HUES64 (cell line): Measurements from ENCODE around the gene RAB4A. TPM values are rescaled to one million over a fixed set of nuclear protein-coding genes. Genes with fewer than 3 reads are reported as not detected.
A peak's percentile ranks its signal among the peaks of the same experiment; 100 is the strongest.

Source experiments
- H3K27ac ChIP-seq: 2 replicates; pipeline ENCODE4 v1.7.0; 2013; ENCODE audit warnings: low read depth, low read length, inconsistent platforms
- H3K27me3 ChIP-seq: 2 replicates; pipeline ENCODE4 v1.6.1; 2013; ENCODE audit warnings: mild to moderate bottlenecking, low read length; ENCODE audit not compliant: insufficient read depth
- H3K36me3 ChIP-seq: 2 replicates; pipeline ENCODE4 v1.6.1; 2013; ENCODE audit warnings: mild to moderate bottlenecking, low read length; ENCODE audit not compliant: insufficient read depth
- H3K4me1 ChIP-seq: 2 replicates; pipeline ENCODE4 v1.6.1; 2013; ENCODE audit warnings: mild to moderate bottlenecking, low read length, moderate library complexity; ENCODE audit not compliant: insufficient read depth
- H3K4me3 ChIP-seq: 2 replicates; pipeline ENCODE4 v1.5.1; 2013; ENCODE audit warnings: mild to moderate bottlenecking, low read length, moderate library complexity
- H3K9ac ChIP-seq: 2 replicates; pipeline ENCODE4 v1.6.1; 2013; ENCODE audit warnings: mild to moderate bottlenecking, low read depth, low read length
- H3K9me3 ChIP-seq: 2 replicates; pipeline ENCODE4 v1.6.1; 2013; ENCODE audit warnings: low read depth, low read length; ENCODE audit not compliant: insufficient read depth
- WGBS: fragments of 150-250, 120-280 bp; methylation state at CpG from one replicate; pipeline ENCODE4 v1.1.7; 2013; ENCODE audit warnings: missing lambda C conversion rate; 5-methylcytosine and 5-hydroxymethylcytosine counted together
- polyA plus RNA-seq, 2 experiments: library from polyadenylated mRNA; stranded (reverse); fragments of 50-300 nt; gene quantifications; one replicate each; pipeline ENCODE4 v1.2.3, GENCODE V29; 2013

The RAB4A gene, protein sequence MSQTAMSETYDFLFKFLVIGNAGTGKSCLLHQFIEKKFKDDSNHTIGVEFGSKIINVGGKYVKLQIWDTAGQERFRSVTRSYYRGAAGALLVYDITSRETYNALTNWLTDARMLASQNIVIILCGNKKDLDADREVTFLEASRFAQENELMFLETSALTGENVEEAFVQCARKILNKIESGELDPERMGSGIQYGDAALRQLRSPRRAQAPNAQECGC
- polyA plus RNA-seq (2013, experiment 1 of 2) = 26.9 TPM
- 32.1 TPM for polyA plus RNA-seq (2013, experiment 2 of 2)

DNA sequence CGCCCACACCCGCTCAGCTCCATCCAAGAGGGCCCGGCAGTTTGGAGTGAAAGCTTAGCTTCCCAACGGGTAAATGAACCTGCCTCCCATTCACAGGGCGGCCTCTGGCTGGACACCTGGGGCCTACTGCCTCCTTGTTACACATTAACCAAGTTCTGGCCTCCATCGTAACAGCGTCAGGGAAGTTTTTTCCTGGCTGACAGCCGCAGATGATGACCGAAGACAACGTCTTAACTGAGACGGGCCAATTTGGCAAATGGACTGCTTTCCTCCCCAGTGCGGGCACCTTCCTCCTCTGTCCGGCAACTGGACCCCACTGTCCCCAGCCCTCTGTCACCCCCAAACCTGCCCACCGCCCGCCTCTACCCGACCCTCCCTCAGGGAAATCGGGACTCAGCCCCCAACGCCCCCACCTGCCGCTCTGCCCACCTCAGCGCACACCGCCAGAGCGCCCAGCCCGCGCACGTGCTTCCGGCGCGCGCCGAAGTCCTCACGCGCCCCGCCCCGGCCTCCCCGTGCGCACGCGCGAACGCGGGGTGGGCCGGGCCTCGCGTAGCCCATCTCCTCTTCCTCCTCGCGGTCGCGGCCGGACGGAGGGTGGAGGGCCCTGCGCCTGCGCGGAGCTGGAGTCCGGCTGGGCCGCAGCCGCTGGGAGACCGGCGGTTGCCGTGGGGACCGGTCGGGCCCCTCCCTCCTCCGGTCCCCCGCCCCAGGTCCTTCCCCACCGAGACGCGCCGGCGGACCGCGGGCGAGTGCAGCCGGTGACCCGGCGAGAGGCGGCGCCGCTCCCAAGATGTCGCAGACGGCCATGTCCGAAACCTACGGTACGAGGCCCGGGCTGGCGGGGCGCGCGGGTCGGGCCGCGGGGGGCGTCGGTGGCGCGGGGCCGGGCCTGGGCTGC lies at the start of gene RAB4A:
Gene RAB4A (plus strand): TSS at position 565 of the 901 bp plus-strand sequence. CDS start 229 bp downstream, at position 794.
- Histone ChIP-seq H3K36me3 (no peaks in the 10 kb centered on the region), H3K9ac (peak within 1 kb of the TSS; percentile 59), H3K4me3 (peak within 1 kb of the TSS; percentile 70), H3K27me3 (peaks cover 3% of the 10 kb centered on the region; the same call in 1 of the 2 replicates), H3K9me3 (no peaks in the 10 kb centered on the region), H3K4me1 (peaks cover 20% of the 10 kb centered on the region), H3K27ac (no peak within 1 kb of the TSS)
- WGBS = 13% methylated on average over 95 of the region's 95 CpGs

DNA sequence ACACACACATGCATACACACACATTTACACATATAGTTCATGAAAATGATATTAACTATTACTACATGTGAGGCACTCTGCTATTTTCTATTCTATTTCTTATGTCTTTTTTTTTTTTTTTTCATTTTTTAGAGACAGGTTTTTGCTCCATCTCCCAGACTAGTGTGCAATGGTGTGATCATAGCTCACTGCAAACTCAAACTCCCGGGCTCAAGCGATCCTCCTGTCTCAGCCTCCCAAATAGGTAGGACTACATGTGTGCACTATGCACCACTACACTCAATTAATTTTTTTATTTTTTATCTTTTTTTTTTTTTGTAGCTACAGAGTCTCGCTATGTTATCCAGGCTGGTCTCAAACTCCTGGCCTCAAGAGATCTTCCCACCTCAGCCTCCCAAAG lies 48.8 kb upstream of the RAB4A start:
- Histone ChIP-seq H3K9me3 (no peaks in the 10 kb centered on the region), H3K27me3 (no peaks in the 10 kb centered on the region), H3K9ac (no peak overlapping the region), H3K4me1 (peaks cover 5% of the 10 kb centered on the region), H3K27ac (no peak overlapping the region), H3K4me3 (no peak overlapping the region), H3K36me3 (no peaks in the 10 kb centered on the region)
- WGBS = 95% methylated on average over 3 of the region's 3 CpGs

DNA sequence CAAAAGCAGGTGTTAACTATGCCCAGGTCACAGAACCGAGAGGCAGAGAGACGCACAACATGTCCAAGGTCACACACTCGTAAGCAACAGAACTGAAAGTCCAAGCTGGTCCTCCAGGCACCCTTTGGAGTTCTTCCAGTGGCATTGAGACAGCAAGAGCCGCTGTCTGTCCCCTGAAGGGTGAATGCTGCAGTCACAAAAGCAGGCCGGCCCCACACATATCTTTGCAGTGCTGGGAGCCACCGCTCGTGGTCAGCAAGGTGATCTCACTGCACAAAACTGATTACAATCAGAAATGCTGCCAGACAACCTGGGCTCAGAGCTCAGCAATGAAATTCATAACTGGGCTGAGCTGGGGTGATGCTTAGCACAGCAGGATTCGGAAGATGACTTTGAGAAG lies 47.4 kb upstream of the RAB4A start:
- Histone ChIP-seq H3K9ac (no peak overlapping the region), H3K9me3 (no peaks in the 10 kb centered on the region), H3K27ac (no peak overlapping the region), H3K36me3 (no peaks in the 10 kb centered on the region), H3K4me3 (no peak overlapping the region), H3K4me1 (peaks cover 13% of the 10 kb centered on the region), H3K27me3 (no peaks in the 10 kb centered on the region)
- WGBS = 74% methylated on average over 8 of the region's 8 CpGs

DNA sequence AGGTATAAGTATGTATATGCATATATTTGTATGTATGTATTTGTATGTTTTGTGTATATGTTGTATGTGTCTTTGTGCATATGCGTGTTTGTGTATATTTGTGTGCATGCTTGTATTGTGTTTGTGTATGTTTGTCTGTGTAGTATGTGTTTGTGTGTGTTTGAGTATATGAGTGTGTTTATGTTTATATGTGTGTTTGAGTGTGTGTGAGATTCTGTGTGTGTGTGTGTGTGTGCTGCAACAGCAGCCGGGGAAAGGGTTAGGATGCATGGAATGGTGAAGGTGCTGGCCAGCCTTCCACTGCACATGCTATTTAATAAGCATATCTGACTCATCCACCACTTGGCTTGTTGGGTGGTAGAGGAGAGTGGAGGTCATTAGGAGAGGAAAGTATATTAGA lies 46.6 kb upstream of the RAB4A start:
- Histone ChIP-seq H3K4me1 (peaks cover 20% of the 10 kb centered on the region), H3K27ac (no peak overlapping the region), H3K9ac (no peak overlapping the region), H3K9me3 (no peaks in the 10 kb centered on the region), H3K27me3 (no peaks in the 10 kb centered on the region), H3K36me3 (no peaks in the 10 kb centered on the region), H3K4me3 (no peak overlapping the region)
- WGBS = 95% methylated on average over 1 of the region's 2 CpGs

DNA sequence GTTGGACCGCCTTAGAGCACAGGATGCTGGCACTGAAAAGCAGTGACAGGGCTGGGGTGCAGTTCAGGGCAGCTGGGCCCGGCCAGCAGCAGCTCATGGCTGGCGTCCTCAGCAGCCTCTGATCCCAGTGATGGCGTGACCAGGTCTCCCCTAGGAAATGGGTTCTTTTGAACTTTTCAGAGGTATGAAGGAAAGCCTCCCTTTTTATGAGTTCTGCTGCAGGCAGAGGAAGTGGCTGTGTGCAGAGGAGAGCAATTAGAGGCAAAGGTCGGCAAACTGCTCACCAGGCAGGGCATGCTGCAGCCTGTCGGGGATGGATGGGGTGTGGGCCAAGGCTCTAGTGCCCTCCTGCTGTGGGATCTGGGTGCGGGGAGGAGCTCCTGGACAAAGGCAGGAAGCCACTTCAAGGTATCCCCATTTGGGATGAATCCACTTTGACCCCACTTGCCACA lies 45.6 kb upstream of the RAB4A start:
- H3K27ac ChIP-seq = no peak overlapping the region
- no peak overlapping the region for H3K4me3 ChIP-seq
- no peaks in the 10 kb centered on the region for H3K9me3 ChIP-seq
- peaks cover 31% of the 10 kb centered on the region for H3K4me1 ChIP-seq
- WGBS = 91% methylated on average over 7 of the region's 7 CpGs
- H3K36me3 ChIP-seq = no peaks in the 10 kb centered on the region
- no peaks in the 10 kb centered on the region for H3K27me3 ChIP-seq
- no peak overlapping the region for H3K9ac ChIP-seq

DNA sequence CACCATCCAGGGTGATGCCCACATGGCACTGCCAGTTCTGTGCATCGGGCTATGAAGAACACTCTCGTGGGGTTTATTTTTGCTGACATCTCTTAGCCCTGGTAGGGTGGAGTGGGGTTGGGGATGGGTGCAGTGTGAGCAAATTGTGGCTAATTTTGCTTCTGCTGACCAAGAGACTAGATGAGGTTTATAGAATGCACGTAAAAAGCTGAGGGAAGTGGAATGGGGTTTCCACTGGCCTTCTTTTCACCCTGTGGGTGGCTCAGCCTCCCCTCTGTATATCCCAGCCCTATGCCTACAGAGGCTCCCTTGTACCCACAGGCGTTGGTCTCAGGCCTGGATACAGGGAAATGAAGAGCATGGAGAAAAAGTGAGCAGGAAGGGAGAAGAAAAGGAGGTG lies 44.1 kb upstream of the RAB4A start:
- Histone ChIP-seq H3K27me3 (no peaks in the 10 kb centered on the region), H3K9ac (no peak overlapping the region), H3K4me1 (peaks cover 41% of the 10 kb centered on the region), H3K36me3 (no peaks in the 10 kb centered on the region), H3K4me3 (no peak overlapping the region), H3K27ac (no peak overlapping the region), H3K9me3 (no peaks in the 10 kb centered on the region)
- 96% methylated on average over 4 of the region's 4 CpGs for WGBS

DNA sequence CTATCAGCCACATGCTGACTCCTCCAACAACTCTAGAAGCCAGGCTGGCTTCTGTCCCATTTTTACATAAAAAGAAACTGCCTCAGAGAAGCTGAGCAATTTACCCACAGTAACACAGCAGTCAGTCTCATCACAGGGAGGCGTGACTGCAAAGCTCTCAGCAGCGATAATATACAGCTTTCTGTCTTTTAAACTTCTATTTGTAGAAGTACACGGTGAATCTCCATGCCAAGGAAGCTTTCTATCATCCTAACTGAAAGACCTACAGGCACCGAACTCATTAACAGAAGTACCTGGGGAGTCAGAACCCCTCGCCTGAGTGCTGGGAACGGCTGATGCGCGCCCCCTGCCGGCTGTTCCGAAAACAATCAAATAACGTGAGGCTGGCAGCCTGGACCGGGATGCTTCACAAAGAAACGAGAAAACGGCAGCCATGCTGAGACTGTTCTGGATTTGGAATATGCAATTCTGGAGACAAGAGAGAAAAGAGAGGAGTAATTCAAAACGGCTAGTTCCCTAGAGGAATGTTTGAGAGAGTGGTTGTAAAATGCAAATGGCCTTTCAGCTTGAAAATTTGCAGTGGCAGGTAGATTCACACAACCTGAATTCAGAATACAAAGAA lies 43.5 kb upstream of the RAB4A start:
- no peaks in the 10 kb centered on the region for H3K27me3 ChIP-seq
- H3K27ac ChIP-seq = no peak overlapping the region
- no peaks in the 10 kb centered on the region for H3K36me3 ChIP-seq
- peaks cover 47% of the 10 kb centered on the region for H3K4me1 ChIP-seq
- H3K4me3 ChIP-seq = no peak overlapping the region
- H3K9ac ChIP-seq = no peak overlapping the region
- 10% methylated on average over 15 of the region's 15 CpGs for WGBS
- no peaks in the 10 kb centered on the region for H3K9me3 ChIP-seq

DNA sequence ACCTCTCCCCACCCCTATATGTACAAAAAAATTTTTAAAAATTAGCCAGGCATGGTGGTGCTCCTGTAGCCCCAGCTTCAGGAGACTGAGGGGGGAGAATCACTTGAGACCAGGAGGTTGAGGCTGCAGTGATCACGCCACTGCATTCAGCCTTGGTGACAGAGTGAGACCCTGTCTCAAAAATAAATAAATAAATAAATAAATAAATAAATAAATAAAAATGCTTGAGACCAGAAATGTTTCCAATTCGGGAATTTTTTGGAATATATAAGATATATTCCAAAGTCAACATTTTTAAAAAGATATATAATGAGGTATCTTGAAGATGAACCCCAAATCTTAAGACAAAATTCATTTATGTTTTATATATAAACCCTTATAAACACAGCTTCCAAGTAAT lies 42.4 kb upstream of the RAB4A start:
- Histone ChIP-seq H3K4me1 (peaks cover 48% of the 10 kb centered on the region), H3K4me3 (no peak overlapping the region), H3K36me3 (no peaks in the 10 kb centered on the region), H3K9me3 (no peaks in the 10 kb centered on the region), H3K27me3 (no peaks in the 10 kb centered on the region), H3K27ac (peak overlapping the region; percentile 86), H3K9ac (no peak overlapping the region)
- WGBS = 73% methylated on average over 1 of the region's 2 CpGs

DNA sequence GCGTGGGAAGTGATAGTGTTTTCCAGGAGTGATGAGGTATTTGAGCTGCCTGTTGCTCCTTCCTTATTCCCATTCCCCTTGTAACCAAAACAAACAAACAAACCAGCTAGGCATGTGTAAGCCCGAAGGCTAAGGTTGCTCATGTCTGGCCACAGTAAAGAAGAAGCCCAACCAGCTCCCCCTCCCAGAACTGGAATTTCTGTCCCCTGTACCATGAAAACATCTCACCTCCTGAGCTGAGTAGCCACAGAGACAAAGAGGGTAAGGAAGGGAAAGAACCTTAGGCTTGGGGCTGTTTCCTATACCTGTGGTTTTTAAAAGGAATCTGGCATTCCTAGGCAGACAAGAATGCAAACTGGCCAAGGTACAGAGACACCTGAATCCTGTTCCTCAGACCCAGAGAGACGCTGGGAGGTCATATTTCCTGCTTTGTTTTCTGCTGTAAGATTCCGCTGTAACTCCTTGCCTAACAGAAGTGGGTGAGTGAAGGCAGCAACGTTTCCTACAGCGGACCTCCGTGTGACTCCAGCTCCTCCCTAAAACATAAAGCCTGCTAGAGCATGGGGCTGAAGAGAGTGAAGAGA lies 41.7 kb upstream of the RAB4A start:
- WGBS = 10% methylated on average over 7 of the region's 7 CpGs
- Histone ChIP-seq H3K27ac (peak overlapping the region; percentile 86), H3K9me3 (no peaks in the 10 kb centered on the region), H3K27me3 (no peaks in the 10 kb centered on the region), H3K36me3 (no peaks in the 10 kb centered on the region), H3K9ac (peak overlapping the region; percentile 42), H3K4me3 (peak overlapping the region; percentile 17), H3K4me1 (peaks cover 54% of the 10 kb centered on the region)

DNA sequence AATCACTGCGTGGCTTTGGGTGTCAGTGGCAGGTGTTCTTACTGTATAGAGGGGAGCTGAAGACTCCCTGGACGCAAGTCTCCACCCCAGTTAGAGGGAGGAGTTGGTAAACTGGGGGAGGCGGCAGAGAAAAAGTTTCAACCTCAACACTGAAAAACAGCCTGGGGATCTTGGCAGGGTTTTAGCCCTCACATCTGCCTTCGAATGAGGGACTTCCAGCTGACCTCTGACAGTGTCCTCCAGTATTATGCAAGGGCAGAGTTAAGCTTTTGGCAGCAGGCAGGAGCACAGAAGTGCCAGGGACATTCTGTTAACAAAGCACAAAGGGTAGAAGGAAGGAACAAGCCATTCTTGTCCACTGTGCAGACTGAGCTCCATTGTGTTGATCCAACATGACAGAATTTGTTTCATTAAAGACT lies 41.2 kb upstream of the RAB4A start:
- Histone ChIP-seq H3K9me3 (no peaks in the 10 kb centered on the region), H3K36me3 (no peaks in the 10 kb centered on the region), H3K4me1 (peaks cover 59% of the 10 kb centered on the region), H3K27ac (peak overlapping the region; percentile 86), H3K4me3 (peak overlapping the region; percentile 17), H3K27me3 (no peaks in the 10 kb centered on the region), H3K9ac (peak overlapping the region; percentile 42)
- 8% methylated on average over 4 of the region's 4 CpGs for WGBS
